ENCODE results near the gene SRL. TPM values are rescaled to one million over a fixed set of nuclear protein-coding genes. Genes with fewer than 3 reads are reported as not detected.

Gene SRL
- polyA plus RNA-seq, 1 donor from 2014 or later, result not detected

DNA sequence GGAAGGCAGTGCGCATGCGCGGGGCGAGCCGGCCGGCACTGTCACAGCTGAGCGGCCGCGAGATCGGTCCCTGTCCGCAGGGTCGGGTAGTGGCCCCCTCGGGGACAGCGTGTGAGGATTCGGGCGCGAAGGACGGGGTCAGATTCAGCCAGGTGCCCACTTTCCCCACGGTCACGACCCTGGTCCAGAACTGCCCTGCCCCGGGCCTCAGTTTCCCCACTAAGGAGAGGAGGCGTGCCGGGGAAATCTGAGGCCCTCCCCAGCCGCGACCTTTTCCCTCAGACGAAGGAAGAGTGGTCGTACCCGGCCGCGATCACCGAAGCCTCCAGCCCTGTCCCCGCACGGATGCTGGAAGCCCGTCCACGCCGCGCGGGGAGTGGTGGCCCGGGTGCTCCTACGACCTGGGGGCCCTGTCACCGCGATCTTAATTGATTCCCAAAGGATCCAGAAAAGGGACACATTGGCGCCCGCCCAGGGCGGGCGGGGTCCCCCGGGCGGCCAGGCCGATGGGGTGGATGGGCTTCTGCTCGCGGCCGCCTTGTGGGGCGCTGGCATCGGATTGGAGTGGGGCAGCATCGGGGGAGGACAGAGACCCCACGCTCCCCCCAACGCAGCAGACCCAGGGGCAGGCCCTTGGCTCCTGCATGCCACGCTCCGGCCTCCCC, 57.7 kb downstream of the SRL start:
- Histone ChIP-seq H4K20me1 (ENCODE audit: insufficient read depth) (no peaks in the 10 kb centered on the region), H3K79me2 (replicated peaks; ENCODE audit: insufficient read depth, low read length) (no peaks in the 10 kb centered on the region), H3K27ac (ENCODE audit: low read length) (peak overlapping the region; percentile 36), H3F3A (ENCODE audit: insufficient read depth, low read length, poor library complexity, severe bottlenecking) (no peaks in the 10 kb centered on the region), H2AFZ (ENCODE audit: low read depth, low read length) (peak overlapping the region; percentile 80), H3K4me3 (ENCODE audit: low read length) (peak overlapping the region; percentile 94), H3K9me2 (ENCODE audit: insufficient read depth, low read length) (no peaks in the 10 kb centered on the region), H3K4me2 (ENCODE audit: low read length) (peak overlapping the region; percentile 48), H3K36me3 (ENCODE audit: insufficient read depth, low read length) (no peaks in the 10 kb centered on the region), H3K9me3 (ENCODE audit: low read length) (no peaks in the 10 kb centered on the region), H3K27me3 (ENCODE audit: insufficient read depth, low read depth, low read length) (no peaks in the 10 kb centered on the region), H3K9ac (ENCODE audit: low read length) (peak overlapping the region; percentile 77)
- peak; percentile 37 for TF ChIP-seq SMC3 (conservative IDR thresholded peaks at IDR 0.05; ENCODE audit: poor library complexity)
- TF ChIP-seq TAF1 (IDR thresholded peaks at IDR 0.05; ENCODE audit: low read depth), result no peak
- TF ChIP-seq POLR2AphosphoS5 (IDR thresholded peaks at IDR 0.05), result peak; percentile 75

DNA sequence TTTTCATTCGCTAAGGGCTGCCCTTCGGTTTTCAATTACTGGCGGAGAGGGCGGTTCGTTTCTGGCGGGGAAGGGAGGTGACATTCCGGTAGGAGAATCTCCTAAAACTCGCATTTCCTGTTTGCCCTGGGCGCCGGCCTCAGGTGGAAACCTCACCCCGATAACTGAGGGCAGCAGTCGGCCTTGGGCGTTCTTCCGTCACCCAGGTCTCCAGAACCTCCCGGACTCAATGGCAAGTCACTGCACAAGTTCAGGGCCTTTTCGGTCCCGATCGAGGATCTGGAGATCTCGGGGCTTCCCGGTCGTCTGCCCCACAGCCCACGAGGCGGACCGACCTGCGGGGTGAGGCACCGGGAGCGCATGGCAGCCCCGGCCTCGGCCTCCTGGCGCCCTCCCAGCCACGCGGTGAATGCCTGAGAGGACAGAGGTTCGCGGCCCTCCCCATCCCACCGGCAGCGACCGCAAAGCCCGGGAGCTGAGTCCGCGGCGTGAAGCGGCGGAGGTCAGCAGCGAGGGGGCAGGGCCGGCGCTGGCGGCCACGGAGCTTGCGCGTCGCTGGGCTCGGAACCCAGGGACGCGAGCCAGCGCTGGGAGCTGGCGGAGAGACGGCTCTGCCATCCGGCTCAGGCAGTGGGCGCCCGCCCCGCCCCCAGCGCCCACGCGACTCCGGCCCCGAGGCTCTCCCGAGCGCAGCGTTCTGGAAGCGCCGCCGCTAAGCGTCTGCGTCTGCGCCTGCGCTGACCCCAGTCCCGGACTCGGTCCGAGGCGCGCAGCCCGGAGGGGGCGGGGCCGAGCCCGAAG, 58.4 kb downstream of the SRL start:
- peak overlapping the region; percentile 44 for H3K27ac ChIP-seq (ENCODE audit: low read length)
- peak overlapping the region; percentile 91 for H2AFZ ChIP-seq (ENCODE audit: low read depth, low read length)
- no peaks in the 10 kb centered on the region for H4K20me1 ChIP-seq (ENCODE audit: insufficient read depth)
- H3K9me2 ChIP-seq (ENCODE audit: insufficient read depth, low read length), result no peaks in the 10 kb centered on the region
- no peaks in the 10 kb centered on the region for H3K79me2 ChIP-seq (replicated peaks; ENCODE audit: insufficient read depth, low read length)
- no peaks in the 10 kb centered on the region for H3F3A ChIP-seq (ENCODE audit: insufficient read depth, low read length, poor library complexity, severe bottlenecking)
- no peaks in the 10 kb centered on the region for H3K9me3 ChIP-seq (ENCODE audit: low read length)
- peak; percentile 58 for TF ChIP-seq RAD21 (conservative IDR thresholded peaks at IDR 0.05)
- peak; percentile 65 for TF ChIP-seq SMC3 (conservative IDR thresholded peaks at IDR 0.05; ENCODE audit: poor library complexity)
- TF ChIP-seq MXI1 (conservative IDR thresholded peaks at IDR 0.05; ENCODE audit: poor library complexity, severe bottlenecking), result peak; percentile 85
- TF ChIP-seq EP300 (conservative IDR thresholded peaks at IDR 0.05; ENCODE audit: poor library complexity, severe bottlenecking), result no peak
- H3K36me3 ChIP-seq (ENCODE audit: insufficient read depth, low read length), result no peaks in the 10 kb centered on the region
- peak overlapping the region; percentile 94 for H3K4me3 ChIP-seq (ENCODE audit: low read length)
- H3K9ac ChIP-seq (ENCODE audit: low read length), result peak overlapping the region; percentile 77
- H3K4me2 ChIP-seq (ENCODE audit: low read length), result peak overlapping the region; percentile 48
- no peaks in the 10 kb centered on the region for H3K27me3 ChIP-seq (ENCODE audit: insufficient read depth, low read depth, low read length)

DNA sequence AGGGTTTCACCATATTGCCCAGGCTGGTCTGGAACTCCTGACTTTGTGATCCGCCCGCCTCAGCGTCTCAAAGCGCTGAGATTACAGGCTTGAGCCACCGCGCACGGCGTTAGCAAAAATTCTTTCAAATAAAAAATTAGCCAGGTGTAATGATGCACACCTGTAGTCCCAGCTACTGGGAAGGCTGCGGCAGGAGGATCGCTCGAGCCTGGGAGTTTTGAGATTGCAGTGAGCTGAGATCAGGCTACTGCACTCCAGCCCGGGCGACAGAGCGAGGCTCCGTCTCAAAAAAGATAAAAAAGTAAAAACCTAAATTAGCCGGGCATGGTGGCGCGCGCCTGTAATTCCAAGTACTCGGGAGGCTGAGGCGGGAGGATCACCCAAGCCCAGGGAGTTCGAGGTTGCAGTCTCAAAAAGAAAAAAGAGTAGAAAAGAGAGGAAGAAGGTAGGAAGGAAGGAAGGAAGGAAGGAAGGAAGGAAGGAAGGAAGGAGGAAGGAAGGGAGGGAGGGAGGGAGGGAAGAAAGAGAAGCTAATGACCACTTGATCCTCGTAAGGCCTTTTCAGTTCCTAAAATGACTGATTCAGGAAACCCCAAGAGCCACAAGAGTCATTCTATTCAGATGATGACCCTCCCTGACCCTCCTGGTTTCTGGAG, 59.2 kb downstream of the SRL start:
- Histone ChIP-seq H3K9ac (ENCODE audit: low read length) (peak overlapping the region; percentile 77), H3K79me2 (replicated peaks; ENCODE audit: insufficient read depth, low read length) (no peaks in the 10 kb centered on the region), H3K4me2 (ENCODE audit: low read length) (no peak overlapping the region), H3K27me3 (ENCODE audit: insufficient read depth, low read depth, low read length) (no peaks in the 10 kb centered on the region), H3F3A (ENCODE audit: insufficient read depth, low read length, poor library complexity, severe bottlenecking) (no peaks in the 10 kb centered on the region), H3K9me2 (ENCODE audit: insufficient read depth, low read length) (no peaks in the 10 kb centered on the region), H4K20me1 (ENCODE audit: insufficient read depth) (no peaks in the 10 kb centered on the region), H3K9me3 (ENCODE audit: low read length) (no peaks in the 10 kb centered on the region), H2AFZ (ENCODE audit: low read depth, low read length) (peak overlapping the region; percentile 91), H3K36me3 (ENCODE audit: insufficient read depth, low read length) (no peaks in the 10 kb centered on the region), H3K4me3 (ENCODE audit: low read length) (peak overlapping the region; percentile 94), H3K27ac (ENCODE audit: low read length) (no peak overlapping the region)
- no peak for TF ChIP-seq SMC3 (conservative IDR thresholded peaks at IDR 0.05; ENCODE audit: poor library complexity)
- no peak for TF ChIP-seq MXI1 (conservative IDR thresholded peaks at IDR 0.05; ENCODE audit: poor library complexity, severe bottlenecking)
- TF ChIP-seq, protein P1, sequence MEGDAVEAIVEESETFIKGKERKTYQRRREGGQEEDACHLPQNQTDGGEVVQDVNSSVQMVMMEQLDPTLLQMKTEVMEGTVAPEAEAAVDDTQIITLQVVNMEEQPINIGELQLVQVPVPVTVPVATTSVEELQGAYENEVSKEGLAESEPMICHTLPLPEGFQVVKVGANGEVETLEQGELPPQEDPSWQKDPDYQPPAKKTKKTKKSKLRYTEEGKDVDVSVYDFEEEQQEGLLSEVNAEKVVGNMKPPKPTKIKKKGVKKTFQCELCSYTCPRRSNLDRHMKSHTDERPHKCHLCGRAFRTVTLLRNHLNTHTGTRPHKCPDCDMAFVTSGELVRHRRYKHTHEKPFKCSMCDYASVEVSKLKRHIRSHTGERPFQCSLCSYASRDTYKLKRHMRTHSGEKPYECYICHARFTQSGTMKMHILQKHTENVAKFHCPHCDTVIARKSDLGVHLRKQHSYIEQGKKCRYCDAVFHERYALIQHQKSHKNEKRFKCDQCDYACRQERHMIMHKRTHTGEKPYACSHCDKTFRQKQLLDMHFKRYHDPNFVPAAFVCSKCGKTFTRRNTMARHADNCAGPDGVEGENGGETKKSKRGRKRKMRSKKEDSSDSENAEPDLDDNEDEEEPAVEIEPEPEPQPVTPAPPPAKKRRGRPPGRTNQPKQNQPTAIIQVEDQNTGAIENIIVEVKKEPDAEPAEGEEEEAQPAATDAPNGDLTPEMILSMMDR (IDR thresholded peaks at IDR 0.05; ENCODE audit: poor library complexity, severe bottlenecking), result no peak
- TF ChIP-seq, protein P2, sequence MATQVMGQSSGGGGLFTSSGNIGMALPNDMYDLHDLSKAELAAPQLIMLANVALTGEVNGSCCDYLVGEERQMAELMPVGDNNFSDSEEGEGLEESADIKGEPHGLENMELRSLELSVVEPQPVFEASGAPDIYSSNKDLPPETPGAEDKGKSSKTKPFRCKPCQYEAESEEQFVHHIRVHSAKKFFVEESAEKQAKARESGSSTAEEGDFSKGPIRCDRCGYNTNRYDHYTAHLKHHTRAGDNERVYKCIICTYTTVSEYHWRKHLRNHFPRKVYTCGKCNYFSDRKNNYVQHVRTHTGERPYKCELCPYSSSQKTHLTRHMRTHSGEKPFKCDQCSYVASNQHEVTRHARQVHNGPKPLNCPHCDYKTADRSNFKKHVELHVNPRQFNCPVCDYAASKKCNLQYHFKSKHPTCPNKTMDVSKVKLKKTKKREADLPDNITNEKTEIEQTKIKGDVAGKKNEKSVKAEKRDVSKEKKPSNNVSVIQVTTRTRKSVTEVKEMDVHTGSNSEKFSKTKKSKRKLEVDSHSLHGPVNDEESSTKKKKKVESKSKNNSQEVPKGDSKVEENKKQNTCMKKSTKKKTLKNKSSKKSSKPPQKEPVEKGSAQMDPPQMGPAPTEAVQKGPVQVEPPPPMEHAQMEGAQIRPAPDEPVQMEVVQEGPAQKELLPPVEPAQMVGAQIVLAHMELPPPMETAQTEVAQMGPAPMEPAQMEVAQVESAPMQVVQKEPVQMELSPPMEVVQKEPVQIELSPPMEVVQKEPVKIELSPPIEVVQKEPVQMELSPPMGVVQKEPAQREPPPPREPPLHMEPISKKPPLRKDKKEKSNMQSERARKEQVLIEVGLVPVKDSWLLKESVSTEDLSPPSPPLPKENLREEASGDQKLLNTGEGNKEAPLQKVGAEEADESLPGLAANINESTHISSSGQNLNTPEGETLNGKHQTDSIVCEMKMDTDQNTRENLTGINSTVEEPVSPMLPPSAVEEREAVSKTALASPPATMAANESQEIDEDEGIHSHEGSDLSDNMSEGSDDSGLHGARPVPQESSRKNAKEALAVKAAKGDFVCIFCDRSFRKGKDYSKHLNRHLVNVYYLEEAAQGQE (IDR thresholded peaks at IDR 0.05; ENCODE audit: borderline replicate concordance), result no peak
- TF ChIP-seq EP300 (conservative IDR thresholded peaks at IDR 0.05; ENCODE audit: poor library complexity, severe bottlenecking), result no peak
- TF ChIP-seq EZH2 (IDR thresholded peaks at IDR 0.05; ENCODE audit: borderline replicate concordance, insufficient read depth, low read length, poor library complexity, severe bottlenecking), result no peak
